NCI-H510A (cell line): ENCODE data around the gene ANGPTL8.
A peak's percentile ranks its signal among the peaks of the same experiment; 100 is the strongest.

Experiments
- DNase-seq: peaks from one replicate; lab custom pipeline; 2025; lab: John Stamatoyannopoulos, UW

Gene ANGPTL8, protein sequence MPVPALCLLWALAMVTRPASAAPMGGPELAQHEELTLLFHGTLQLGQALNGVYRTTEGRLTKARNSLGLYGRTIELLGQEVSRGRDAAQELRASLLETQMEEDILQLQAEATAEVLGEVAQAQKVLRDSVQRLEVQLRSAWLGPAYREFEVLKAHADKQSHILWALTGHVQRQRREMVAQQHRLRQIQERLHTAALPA

DNA sequence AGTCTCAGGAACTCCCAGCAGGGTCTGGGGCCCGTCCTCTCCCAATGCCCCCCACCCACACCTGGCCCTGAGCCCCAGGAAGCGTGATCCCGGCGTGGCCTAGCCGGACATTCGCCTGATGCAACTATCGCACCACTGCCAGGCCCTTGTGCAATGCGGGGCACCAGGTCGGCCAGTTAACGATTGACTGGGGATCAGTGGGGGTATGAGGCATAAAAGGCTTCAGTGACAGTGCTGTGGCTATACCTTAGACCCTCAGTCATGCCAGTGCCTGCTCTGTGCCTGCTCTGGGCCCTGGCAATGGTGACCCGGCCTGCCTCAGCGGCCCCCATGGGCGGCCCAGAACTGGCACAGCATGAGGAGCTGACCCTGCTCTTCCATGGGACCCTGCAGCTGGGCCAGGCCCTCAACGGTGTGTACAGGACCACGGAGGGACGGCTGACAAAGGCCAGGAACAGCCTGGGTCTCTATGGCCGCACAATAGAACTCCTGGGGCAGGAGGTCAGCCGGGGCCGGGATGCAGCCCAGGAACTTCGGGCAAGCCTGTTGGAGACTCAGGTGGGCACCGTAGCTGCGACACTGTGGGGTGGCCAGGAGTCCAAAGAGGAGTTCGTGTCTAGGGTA is at the start of gene ANGPTL8:
TSS of gene ANGPTL8 (plus strand) at position 243 of the 624 bp plus-strand sequence. CDS start at position 262, 19 bp downstream.
- no peak for DNase-seq

DNA sequence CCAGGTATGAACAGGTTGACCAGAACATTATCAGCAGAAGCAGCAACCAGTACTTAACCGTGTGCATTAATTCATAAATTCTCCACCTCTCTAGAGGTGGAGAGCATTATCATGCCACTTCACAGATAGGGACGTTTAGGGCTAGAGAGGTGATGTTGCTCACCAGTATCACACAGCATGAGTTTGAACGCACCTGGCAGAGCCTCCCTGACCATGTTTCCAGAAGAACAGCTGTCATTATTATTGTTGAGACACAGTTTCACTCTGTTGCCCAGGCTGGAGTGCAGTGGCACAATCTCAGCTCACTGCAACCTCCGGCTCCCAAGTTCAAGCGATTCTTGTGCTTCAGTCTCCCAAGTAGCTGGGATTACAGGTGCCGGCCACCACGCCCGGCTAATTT is 48.9 kb upstream of the ANGPTL8 start:
- no peak for DNase-seq

DNA sequence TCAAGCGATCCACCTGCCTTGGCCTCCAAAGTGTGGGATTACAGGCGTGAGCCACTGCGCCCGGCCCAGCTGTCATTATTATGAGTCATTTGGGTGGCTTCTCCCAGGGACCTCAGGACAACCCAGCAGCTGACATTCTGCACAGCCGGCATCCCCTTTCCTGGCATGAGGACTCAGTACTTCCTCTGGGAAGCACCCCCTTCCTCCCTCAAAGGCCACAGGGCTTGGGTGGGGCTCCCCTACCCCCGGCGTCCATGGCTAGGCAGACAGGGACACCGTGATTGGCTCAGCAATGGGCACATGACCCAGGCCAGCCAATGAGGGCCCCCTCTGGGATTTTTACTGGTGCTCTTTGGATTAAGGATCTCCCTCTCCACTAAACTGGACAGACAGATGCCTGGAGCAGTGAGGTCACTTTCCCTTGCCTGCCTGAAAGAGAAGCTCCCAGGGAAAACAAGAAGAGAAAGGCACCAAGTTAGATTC is 48.1 kb upstream of the ANGPTL8 start:
- no peak for DNase-seq

DNA sequence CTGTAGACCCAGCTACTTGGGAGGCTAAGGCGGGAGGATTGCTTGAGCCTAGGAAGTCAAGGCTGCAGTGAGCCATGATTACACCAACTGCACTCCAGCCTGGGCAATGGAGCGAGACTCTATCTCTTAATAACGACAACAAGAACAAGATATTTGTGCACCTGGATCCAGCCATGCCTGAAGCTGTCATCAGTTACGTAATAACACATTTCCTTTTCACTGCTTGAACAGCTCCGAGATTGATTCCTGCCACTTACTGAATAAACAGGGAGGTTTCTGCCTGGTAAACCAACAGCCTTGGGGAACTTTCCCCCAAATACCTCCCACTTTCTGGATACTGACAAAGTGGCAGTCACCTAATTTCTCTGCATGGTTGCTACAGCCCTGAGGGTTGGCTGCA is 47.5 kb upstream of the ANGPTL8 start:
- no peak for DNase-seq

DNA sequence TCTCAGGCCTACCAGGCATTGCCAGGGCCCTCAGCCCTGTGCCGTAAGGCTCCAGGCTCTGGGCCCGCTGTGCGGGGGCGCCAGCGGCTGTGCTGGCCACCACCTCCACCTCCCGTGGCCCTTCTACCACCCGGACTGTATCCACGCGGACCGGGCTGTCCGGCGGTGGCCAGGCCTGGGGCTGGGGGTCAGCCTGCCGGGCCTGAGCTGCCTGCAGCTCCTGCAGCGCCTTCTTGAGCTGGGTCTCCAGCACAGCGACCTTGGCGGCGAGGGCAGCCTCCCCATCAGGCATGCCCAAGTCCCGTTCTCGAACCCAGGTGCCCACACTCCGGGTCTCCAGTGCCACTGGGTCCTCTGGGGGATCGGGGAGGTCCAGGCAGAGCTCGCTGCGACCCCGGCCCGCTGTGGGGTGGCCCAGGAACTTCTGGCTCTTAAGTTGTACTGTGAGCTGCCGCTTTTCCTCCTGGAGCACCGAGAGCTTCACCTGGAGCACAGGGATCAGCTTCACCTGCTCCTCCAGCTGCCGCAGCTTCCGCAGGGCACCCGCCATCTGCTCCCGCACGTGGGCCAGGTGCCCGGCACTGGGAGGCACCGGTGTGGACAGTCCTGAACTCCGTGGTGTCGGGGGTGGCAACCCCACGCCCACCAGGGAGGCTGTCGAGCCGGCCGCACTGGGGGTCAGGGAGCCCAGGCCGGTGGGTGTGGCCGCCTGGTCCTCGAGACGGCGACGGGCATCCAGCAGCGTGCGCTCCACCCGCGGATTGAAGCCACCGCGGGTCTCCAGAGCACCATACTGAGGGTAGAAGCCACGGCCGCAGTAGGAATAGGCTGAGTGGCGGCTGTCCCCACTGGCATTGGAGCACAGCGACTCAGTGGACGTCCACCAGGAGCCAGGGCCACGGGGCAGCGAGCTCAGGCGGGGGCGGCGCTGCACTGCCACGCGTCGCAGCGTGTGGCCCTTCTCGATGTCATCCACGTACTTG is 46.2 kb upstream of the ANGPTL8 start:
- no peak for DNase-seq

DNA sequence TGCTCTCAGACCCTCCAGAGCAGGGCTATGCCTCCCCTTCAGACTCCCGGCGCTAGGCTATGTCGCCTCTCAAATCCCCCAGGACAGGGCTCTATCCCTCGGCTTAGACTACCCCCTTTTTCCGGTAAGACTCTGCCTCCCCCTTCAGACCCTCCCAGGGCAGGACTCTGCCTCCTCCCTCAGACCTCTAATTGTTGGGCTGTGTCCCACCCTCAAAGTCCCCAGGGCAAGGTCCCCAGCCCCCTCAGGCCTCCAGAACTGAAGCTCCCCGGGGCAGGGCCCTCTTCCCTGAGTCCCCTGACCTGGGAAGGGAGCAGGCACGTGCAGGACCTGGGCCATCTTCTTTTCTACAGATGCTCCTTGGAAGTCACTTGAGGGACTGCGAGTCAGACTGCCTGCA is 45.2 kb upstream of the ANGPTL8 start:
- no peak for DNase-seq

DNA sequence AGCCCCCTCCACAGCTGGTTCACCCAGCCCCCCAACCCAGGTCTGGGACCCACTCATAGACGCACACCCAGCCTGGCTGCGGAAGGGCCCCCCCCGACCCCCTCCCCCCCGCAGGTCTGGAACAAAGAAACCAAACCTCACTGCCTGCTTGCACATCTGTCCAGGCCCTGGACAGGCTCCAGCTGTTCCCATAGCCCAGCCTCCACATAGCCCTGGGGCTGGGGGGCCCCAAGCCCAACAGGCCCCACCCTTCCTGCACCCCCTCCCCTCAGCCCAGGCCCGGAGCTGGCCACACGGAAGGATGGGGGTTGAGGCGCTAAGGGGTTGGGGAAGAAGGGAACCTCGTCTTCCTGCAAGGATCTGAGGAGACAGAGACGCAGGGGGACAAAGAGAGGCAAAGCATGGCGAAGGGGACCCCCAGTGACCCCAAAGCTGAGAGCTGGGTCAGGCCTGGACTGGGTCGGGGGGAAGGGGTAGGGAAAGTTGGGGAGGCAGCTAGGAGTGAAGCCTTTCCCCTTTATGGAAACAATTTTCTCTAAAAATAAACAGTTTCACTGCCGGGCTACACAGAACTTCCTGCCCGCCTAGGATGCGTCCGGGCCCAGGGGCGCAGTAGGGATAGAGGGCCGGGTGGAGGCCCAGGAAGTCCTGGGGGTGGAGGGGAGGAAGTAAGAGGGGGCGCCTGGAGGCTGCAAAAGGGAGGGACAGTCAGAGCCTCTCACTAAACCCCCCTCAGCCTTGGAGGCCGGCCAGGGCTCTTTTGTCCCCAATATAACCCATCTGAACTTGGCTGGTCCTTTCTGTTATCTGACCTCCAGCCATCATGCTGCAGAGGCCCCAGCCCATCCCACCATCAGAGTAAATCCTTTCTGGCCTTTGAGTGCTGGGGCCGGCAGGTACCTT is 44.5 kb upstream of the ANGPTL8 start:
- no peak for DNase-seq

DNA sequence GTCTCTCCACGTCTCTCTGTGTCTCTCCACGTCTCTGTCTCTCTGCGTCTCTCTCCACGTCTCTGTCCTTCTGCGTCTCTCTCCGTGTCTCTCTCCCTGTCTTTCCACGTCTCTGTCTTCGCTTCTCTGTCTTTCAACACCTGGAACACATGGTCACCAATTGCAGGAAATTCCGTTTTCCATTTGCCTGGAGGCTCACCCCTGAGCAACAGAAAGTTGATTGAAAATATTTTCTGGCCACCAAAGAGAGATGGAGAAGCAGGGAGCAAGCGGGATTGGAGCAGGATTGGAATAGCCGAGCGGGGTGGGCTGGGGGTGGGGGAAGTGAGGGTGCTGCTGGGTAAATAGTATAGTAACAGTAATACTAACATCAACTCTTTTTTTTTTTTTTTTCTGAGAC is 43.7 kb upstream of the ANGPTL8 start:
- no peak for DNase-seq

DNA sequence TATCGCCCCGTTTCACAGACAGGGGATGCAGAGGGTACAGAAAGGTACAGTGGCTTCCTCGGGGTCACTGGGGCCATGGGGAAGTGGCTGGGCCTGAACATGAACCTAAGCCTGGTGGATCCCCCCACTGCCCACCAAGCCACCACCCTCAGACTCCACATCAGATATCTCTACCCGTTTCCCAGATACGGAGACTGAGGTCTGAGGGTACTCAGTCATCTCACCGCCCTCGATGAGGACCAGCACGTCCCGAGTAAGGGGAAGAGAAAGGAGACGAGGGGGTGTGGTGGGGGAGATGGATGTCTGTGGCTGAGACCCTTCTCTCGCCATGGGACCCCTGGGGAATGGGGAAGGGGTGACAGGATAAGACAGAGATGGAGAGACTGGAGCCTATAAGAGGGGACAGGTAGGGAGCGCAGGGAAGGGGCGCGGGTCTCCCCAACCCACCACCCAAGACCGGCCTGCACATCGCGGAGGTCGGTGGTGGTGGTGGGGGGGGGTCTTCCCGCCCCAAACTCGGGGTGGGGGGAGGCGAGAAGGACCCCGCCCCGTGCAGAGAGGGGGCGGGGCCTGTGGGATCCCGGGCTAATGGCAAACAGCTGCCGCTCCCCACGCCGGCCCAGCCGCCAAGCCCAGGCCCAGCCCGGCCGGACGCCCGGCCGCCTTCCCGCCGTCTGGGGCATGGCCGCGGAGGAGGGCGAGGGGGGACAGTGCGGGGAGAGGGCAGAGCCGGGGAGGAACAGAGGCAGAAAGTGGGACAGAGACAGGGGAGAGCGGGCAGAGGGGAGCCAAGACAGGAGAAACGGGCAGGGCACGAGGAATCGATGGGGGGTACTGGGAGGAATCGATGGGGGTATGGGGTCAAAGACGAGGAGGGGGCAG is 42.8 kb upstream of the ANGPTL8 start:
- DNase-seq, result peak; percentile 10

DNA sequence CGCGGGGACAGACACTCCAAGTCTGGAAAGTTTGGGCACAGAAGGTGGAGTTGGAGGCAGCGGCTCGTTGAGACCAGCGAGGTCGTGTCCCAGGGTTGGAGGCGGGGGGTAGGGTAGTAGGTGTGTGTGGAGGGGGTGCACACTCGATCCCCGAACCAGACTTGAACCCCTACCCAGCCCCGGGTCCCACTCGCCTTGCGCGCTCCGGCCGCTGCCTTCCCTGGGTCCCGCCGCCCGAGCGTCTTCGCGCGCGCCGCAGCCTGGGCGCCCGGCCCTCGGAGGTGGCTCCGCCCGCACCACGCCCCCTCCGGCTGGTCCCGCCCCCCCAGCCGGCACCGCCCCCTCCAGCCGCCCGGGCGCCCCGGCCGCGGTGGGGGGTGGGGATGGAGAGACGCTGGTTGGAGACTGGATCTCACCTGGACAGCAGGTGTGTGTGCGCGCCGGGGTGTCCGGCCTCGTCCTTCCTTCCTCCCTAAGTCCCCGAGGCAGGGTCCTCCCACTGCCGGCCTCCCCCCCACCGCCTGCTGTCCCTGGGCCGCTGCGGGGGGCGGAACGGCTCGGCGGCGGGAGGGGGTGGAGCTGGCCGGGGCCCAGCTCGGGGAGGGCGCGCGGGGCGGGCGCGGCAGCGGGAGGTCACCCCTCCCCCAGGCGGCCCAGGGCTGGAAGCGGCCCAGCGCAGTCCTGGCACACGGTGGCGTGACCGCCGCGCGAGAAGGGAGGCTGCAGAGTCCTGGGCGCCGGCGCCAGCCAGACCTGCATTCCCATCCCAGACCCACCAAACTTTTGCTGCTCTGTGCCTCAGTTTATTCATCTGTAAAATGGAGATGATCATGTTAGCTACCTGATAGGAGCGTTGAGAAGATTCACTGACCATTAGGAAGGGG is 41.9 kb upstream of the ANGPTL8 start, which contains the start of gene KANK2:
TSS of gene KANK2 (minus strand) at position 255 of the 884 bp plus-strand sequence. CDS start 3,034 bp downstream, outside the sequence.
- peak; percentile 91 for DNase-seq

DNA sequence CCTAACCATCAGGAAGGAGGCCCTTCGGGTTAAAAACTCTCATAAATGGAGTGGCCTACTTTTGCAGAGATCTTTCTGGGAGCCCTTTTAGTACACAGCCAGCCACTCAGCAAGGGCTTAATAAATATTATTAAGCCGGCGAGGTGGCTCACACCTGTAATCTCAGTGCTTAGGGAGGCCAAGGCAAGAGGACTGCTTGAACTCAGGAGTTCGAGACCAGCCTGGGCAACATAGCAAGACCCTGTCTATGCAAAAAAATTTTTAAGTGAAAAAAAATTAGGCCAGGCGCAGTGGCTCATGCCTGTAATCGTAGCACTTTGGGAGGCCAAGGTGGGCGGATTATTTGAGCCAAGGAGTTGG is 41.3 kb upstream of the ANGPTL8 start:
- no peak for DNase-seq

DNA sequence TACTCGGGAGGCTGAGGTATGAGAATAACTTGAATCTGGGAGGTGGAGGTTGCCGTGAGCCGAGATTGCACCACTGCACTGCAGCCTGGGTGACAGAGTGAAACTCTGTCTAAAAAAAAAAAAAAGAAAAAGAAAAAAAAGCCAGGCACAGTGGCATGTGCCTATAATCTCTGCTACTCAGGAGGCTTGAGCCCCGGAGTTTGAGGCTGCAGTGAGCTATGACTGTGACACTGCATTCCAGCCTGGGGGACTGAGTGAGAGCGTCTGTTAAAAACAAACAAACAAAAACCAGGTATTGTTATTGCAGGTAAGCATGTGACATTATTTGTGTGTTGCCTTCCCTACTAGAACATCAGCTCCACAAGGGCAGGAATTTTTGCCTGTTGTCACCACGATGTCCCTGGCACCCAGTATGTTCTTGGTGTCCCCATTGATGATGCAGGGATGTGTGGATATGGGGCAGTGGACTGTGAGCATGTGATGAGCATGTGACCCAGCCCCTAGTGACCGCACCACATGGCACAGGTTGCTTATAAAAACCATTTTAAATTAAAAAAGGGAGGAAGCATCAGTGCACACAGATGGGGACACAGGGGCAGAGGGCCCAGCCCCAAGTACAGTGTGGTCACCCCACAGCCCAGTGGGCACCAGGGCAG is 40.5 kb upstream of the ANGPTL8 start:
- DNase-seq, result no peak

DNA sequence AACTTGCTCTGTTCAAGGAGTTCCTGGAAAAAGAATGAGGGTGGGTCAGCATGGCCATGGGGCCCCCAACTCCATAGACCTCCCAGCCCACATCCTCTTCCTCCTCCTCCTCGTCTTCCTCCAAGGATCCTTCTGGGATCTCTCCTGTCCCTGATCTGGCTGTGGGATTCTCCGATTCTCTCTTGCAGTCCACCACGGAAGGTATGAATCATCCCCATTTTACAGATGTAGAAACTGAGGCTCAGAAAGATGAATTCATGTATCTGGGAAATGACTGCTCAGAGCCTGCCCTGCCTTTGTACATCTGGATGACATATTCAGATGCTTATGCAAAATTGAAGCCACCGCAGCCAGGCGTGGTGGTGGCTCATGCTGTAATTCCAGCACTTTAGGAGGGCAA is 39.9 kb upstream of the ANGPTL8 start:
- DNase-seq, result no peak

DNA sequence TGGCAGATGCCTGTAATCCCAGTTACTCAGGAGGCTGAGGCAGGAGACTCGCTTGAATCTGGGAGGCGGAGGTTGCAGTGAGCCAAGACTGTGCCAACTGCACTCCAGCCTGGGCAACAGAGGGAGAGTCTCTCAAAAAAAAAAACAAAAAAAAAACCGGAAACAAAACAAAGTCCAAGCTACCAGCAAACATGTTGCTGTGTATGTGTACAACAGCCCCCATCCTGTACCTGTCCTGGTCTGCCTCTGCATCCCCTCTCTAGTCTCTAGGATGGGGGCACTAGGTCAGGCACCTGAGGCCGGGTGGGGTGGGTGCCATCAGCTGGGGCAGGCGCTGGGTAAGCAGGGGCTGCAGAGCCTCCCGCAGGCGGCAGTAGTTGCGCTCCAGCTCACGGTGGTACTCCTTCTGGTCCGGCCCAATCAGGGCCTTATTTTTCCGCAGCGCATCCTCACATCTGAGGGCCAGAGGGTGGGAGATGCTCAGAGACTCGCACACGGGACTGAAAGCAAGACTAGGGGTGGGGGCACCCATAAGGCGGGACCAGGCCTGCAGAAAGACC is 39.3 kb upstream of the ANGPTL8 start:
- DNase-seq, result no peak

DNA sequence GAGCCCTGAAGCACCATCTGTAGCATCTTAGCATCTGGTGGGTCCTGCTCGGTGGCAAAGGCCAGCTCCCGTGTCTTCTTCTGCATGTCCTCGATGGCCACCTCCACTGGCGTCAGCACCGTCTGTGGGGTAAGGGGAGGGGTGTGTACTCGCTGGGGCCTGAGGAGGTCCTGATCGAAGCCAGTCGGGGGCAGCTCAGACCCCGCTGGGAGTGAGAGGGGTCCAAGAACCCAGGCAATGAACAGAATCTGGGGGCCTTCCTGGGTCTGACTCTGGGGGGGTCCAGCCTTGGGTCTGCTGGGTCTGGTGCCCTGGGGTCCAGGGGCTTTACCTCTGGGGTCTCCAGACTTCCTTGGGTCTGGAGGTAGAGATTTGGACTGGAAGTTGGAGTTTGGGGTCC is 38.5 kb upstream of the ANGPTL8 start:
- DNase-seq, result no peak

DNA sequence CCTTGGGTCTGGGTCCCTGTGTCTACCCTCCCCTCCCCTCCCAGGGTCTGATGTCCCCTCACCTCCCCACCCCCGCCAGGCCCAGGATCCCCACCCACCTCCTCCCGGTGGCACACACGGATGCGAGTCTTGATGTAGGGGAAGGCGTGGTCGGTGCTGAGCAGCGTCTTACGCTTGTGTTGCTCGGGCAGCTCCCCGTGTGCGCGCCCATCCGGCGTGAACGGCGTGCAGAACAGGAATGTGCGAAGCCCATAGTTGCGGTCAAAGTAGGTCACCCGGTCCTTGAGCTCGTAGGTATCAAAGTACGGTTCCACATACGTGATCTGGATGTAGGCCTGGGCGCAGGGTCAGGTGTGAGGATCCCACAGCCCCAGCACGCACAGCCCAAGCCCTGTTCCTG is 37.6 kb upstream of the ANGPTL8 start:
- DNase-seq, result no peak

DNA sequence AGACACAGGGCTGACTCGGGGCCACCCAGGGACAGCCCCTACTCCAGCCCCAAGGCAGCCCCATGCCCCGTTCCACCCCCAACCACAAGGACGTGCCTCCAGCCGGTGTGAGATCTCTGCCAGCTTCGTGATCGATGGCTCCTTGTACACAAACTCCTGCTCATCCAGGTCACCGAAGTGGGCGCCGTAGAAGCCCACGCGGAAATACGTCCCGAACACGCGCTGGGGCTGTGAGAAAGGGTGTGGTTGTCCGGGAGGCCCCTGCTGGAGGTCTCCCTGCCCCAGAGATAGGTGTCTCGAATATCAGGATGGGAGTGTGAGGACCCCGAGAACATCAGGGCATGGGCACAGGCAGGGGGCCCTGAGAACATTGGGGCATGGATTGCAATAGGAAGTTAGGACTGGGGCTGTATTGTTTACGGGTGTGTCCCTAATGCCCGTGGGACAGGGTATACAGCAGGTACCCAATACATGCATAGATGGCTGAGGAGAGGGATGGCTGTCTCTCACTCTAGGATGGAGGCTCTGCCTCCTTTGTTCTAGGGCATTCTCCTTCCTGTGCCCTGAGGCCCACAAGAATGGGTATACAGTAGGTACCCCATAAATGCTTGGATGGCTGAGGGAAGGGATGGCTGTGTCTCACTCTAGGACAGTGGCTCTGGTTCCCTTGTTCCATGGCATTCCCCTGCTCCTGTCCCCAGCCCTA is 36.8 kb upstream of the ANGPTL8 start:
- no peak for DNase-seq
